ENCODE results near the gene MACROD1. TPM values are rescaled to one million over a fixed set of nuclear protein-coding genes. Genes with fewer than 3 reads are reported as not detected.

MACROD1 gene
- total and polyA plus RNA-seq, 9 of the 15 experiments (the other 6 are each of a cell fraction or from before 2014, with no cell fraction given): 1.1 to 60.0 (median 26.4) TPM

DNA sequence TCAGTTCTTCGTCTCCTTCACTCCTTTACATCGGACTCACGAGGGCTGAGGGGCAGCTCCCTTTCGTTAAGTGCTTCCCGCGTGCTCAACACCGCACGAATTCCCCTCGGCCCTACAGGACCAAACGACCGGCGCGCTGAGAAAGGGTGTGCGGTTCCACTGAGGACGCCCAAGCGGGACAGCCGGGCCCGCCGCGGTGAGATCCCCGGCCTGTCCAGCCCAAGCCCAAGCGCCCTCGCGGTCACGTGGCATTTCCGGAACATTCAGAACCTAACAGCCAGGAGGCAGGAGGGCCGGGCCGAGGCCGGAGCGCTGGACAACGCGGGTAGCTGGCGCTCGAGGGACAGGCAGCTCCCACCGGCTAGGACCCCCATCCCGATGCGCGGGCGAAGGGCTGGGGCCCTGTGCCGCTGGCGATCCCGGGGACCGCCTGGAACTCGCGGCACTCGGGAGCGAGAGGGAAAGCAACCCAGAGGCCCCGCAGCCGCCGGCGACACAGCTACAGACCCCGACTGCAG, 19.3 kb upstream of the MACROD1 start (continued):
- TF ChIP-seq, protein P1, sequence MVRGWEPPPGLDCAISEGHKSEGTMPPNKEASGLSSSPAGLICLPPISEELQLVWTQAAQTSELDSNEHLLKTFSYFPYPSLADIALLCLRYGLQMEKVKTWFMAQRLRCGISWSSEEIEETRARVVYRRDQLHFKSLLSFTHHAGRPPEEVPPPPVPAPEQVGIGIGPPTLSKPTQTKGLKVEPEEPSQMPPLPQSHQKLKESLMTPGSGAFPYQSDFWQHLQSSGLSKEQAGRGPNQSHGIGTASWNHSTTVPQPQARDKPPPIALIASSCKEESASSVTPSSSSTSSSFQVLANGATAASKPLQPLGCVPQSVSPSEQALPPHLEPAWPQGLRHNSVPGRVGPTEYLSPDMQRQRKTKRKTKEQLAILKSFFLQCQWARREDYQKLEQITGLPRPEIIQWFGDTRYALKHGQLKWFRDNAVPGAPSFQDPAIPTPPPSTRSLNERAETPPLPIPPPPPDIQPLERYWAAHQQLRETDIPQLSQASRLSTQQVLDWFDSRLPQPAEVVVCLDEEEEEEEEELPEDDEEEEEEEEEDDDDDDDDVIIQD (CRISPR knock-in tag; IDR thresholded peaks at IDR 0.05): peak; percentile 18; the same call in 1 of the 2 replicates
- TF ChIP-seq KDM5B (IDR thresholded peaks at IDR 0.05; ENCODE audit: insufficient replicate concordance, low read depth, low read length) (peak; percentile 81), CCNT2 (IDR thresholded peaks at IDR 0.05; ENCODE audit: borderline replicate concordance, extremely low read depth, insufficient read length, low read depth, low read length) (peak; percentile 87), ZNF586 (CRISPR knock-in tag; conservative IDR thresholded peaks at IDR 0.05) (0 out of 2 replicates have a peak, but pooled peaks have one; percentile 63), ZBTB17 (CRISPR knock-in tag; IDR thresholded peaks at IDR 0.05) (0 out of 2 replicates have a peak, but pooled peaks have one; percentile 39), ZBTB7A (IDR thresholded peaks at IDR 0.05; ENCODE audit: borderline replicate concordance, control insufficient read depth, low read depth, low read length) (peak; percentile 85; the same call in 1 of the 2 replicates), BMI1 (IDR thresholded peaks at IDR 0.05; ENCODE audit: low read length) (no peak), KDM2B (CRISPR knock-in tag; IDR thresholded peaks at IDR 0.05) (peak; percentile 86; the same call in 1 of the 2 replicates), SRSF1 (IDR thresholded peaks at IDR 0.05; ENCODE audit: low read depth, low read length) (no peak), ZNF79 (CRISPR knock-in tag; IDR thresholded peaks at IDR 0.05; ENCODE audit: low read depth) (no peak), NONO (IDR thresholded peaks at IDR 0.05; ENCODE audit: low read depth in 2 of 2, low read length in 1 of 2) (peak; percentile 66 to 95; a peak in 3 of 4 replicates), THRAP3 (IDR thresholded peaks at IDR 0.05; ENCODE audit: borderline replicate concordance) (no peak), HDAC1 (IDR thresholded peaks at IDR 0.05) (peak in 1 of 2 experiments; percentile 94; a peak in 2 of 4 replicates), ZNF584 (CRISPR knock-in tag; IDR thresholded peaks at IDR 0.05; ENCODE audit: low read depth) (no peak), SNRNP70 (optimal IDR thresholded peaks at IDR 0.05; ENCODE audit: low read depth, low read length) (no peak), CBFA2T2 (conservative IDR thresholded peaks at IDR 0.05) (peak; percentile 59), ZNF561 (CRISPR knock-in tag; conservative IDR thresholded peaks at IDR 0.05) (0 out of 2 replicates have a peak, but pooled peaks have one; percentile 76)
- TF ChIP-seq, protein P2, sequence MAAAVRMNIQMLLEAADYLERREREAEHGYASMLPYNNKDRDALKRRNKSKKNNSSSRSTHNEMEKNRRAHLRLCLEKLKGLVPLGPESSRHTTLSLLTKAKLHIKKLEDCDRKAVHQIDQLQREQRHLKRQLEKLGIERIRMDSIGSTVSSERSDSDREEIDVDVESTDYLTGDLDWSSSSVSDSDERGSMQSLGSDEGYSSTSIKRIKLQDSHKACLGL (CRISPR knock-in tag; IDR thresholded peaks at IDR 0.05; ENCODE audit: borderline replicate concordance, poor library complexity, severe bottlenecking): no peak
- TF ChIP-seq, protein P3, sequence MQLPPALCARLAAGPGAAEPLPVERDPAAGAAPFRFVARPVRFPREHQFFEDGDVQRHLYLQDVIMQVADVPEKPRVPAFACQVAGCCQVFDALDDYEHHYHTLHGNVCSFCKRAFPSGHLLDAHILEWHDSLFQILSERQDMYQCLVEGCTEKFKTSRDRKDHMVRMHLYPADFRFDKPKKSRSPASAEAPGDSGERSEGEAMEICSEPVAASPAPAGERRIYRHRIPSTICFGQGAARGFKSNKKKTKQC (CRISPR knock-in tag; IDR thresholded peaks at IDR 0.05): peak; percentile 86; the same call in 1 of the 2 replicates
- TF ChIP-seq, protein P4, sequence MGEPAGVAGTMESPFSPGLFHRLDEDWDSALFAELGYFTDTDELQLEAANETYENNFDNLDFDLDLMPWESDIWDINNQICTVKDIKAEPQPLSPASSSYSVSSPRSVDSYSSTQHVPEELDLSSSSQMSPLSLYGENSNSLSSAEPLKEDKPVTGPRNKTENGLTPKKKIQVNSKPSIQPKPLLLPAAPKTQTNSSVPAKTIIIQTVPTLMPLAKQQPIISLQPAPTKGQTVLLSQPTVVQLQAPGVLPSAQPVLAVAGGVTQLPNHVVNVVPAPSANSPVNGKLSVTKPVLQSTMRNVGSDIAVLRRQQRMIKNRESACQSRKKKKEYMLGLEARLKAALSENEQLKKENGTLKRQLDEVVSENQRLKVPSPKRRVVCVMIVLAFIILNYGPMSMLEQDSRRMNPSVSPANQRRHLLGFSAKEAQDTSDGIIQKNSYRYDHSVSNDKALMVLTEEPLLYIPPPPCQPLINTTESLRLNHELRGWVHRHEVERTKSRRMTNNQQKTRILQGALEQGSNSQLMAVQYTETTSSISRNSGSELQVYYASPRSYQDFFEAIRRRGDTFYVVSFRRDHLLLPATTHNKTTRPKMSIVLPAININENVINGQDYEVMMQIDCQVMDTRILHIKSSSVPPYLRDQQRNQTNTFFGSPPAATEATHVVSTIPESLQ (CRISPR knock-in tag; IDR thresholded peaks at IDR 0.05): 0 out of 2 replicates have a peak, but pooled peaks have one; percentile 26
- TF ChIP-seq, protein P5, sequence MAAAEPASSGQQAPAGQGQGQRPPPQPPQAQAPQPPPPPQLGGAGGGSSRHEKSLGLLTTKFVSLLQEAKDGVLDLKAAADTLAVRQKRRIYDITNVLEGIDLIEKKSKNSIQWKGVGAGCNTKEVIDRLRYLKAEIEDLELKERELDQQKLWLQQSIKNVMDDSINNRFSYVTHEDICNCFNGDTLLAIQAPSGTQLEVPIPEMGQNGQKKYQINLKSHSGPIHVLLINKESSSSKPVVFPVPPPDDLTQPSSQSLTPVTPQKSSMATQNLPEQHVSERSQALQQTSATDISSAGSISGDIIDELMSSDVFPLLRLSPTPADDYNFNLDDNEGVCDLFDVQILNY (CRISPR knock-in tag; IDR thresholded peaks at IDR 0.05): no peak
